22Rv1 (cell line): ENCODE data around the gene STPG4.

Experiments
- CTCF ChIP-seq: fragments of 450-650 bp; IDR thresholded peaks from 2 replicates; pipeline ENCODE4 v1.5.1; 2017; ENCODE audit warnings: mild to moderate bottlenecking
- ZFX ChIP-seq: fragments of 450-650 bp; IDR thresholded peaks from 2 replicates; pipeline ENCODE4 v1.6.1; 2017; ENCODE audit warnings: antibody characterized with exemption, borderline replicate concordance

- TF ChIP-seq CTCF: no peak
- no peak for TF ChIP-seq ZFX
Observed at GRCh38 chr2:47095349-47096020, 59.6 kb downstream of the STPG4 start.
